ENCODE results near the gene C13orf46.

DNA sequence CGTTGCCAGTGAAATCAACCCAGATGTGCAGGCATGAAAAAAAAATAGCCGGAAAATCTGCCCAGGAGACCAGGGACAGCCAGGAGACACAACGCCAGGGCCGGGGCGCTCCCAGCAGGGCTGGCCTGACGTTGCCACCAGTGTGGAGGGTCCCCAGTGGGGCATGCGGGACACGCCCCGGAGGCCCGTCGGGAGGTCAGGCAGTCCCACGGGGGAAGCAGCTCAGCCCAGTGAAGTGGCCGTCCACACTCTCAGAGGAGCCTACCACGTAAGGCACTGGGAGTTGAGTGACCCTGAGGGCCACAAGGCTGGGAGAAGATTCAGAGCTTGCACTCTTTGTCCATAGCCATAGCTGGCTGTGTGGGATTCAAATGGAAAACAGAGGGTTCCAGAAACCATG lies 56.8 kb downstream of the C13orf46 start:
- TF ChIP-seq, protein P1, sequence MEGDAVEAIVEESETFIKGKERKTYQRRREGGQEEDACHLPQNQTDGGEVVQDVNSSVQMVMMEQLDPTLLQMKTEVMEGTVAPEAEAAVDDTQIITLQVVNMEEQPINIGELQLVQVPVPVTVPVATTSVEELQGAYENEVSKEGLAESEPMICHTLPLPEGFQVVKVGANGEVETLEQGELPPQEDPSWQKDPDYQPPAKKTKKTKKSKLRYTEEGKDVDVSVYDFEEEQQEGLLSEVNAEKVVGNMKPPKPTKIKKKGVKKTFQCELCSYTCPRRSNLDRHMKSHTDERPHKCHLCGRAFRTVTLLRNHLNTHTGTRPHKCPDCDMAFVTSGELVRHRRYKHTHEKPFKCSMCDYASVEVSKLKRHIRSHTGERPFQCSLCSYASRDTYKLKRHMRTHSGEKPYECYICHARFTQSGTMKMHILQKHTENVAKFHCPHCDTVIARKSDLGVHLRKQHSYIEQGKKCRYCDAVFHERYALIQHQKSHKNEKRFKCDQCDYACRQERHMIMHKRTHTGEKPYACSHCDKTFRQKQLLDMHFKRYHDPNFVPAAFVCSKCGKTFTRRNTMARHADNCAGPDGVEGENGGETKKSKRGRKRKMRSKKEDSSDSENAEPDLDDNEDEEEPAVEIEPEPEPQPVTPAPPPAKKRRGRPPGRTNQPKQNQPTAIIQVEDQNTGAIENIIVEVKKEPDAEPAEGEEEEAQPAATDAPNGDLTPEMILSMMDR (IDR thresholded peaks at IDR 0.05): no peak
- TF ChIP-seq POLR2A (IDR thresholded peaks at IDR 0.05): no peak

Data from body of pancreas (tissue), 4 donors.